ENCODE results near the gene STRBP. TPM values are rescaled to one million over a fixed set of nuclear protein-coding genes. Genes with fewer than 3 reads are reported as not detected.
"Not testable (repeated sequence)": the region's sequence is repeated elsewhere in the genome, so short reads cannot be mapped to it uniquely, and the experiment has no call there.

The STRBP gene
- polyA plus RNA-seq, 3 donors = 47.6 to 59.4 (median 52.2) TPM

- no peak for DNase-seq
Observed at GRCh38 chr9:123251324-123251723, 17.1 kb downstream of the STRBP start.

GRCh38 chr9:123250504-123250903, 17.9 kb downstream of the STRBP start:
- no peak for DNase-seq

GRCh38 chr9:123249162-123249561, 19.2 kb downstream of the STRBP start:
- DNase-seq = not testable (repeated sequence)

- no peak for DNase-seq
Observed at GRCh38 chr9:123248630-123249029, 19.8 kb downstream of the STRBP start.

- no peak for DNase-seq
Observed at GRCh38 chr9:123246534-123246933, 21.9 kb downstream of the STRBP start.

- DNase-seq = no peak
Observed at GRCh38 chr9:123239726-123240125, 28.7 kb downstream of the STRBP start.

GRCh38 chr9:123238365-123238764, 30.0 kb downstream of the STRBP start:
- no peak for DNase-seq

GRCh38 chr9:123237220-123237619, 31.2 kb downstream of the STRBP start:
- DNase-seq = no peak

GRCh38 chr9:123235448-123235847, 32.9 kb downstream of the STRBP start:
- DNase-seq = no peak

GRCh38 chr9:123234853-123235252, 33.5 kb downstream of the STRBP start:
- DNase-seq = no peak

GRCh38 chr9:123232332-123232731, 36.1 kb downstream of the STRBP start:
- DNase-seq = no peak

- no peak for DNase-seq
Observed at GRCh38 chr9:123231421-123231820, 37.0 kb downstream of the STRBP start.

GRCh38 chr9:123228967-123229366, 39.4 kb downstream of the STRBP start:
- no peak for DNase-seq

- DNase-seq = no peak
Observed at GRCh38 chr9:123225995-123226394, 42.4 kb downstream of the STRBP start.

GRCh38 chr9:123225374-123225813, 43.0 kb downstream of the STRBP start:
- DNase-seq = peak; percentile 9

- no peak for DNase-seq
Observed at GRCh38 chr9:123220127-123220526, 48.3 kb downstream of the STRBP start.

- DNase-seq = no peak
Observed at GRCh38 chr9:123218831-123219230, 49.6 kb downstream of the STRBP start.

GRCh38 chr9:123217128-123217654, 51.2 kb downstream of the STRBP start:
- peak; percentile 2 for DNase-seq

- no peak for DNase-seq
Observed at GRCh38 chr9:123216251-123216797, 52.1 kb downstream of the STRBP start.

GRCh38 chr9:123211081-123211480, 57.3 kb downstream of the STRBP start:
- DNase-seq = no peak

GRCh38 chr9:123208626-123209174, 59.7 kb downstream of the STRBP start:
- DNase-seq = no peak

GRCh38 chr9:123206065-123206464, 62.3 kb downstream of the STRBP start:
- no peak for DNase-seq

- DNase-seq = no peak
Observed at GRCh38 chr9:123201083-123201482, 67.3 kb downstream of the STRBP start.

GRCh38 chr9:123200469-123200868, 67.9 kb downstream of the STRBP start:
- not testable (repeated sequence) for DNase-seq

Data from renal pelvis (tissue), 4 donors.